K562 (cell line): ENCODE measurements around the gene GAL3ST2. TPM values are rescaled to one million over a fixed set of nuclear protein-coding genes. Genes with fewer than 3 reads are reported as not detected.

Experiments used
- ATAC-seq: fragments of 200-7000 bp; cut with Tn5 transposase; 3 replicates; pipeline ENCODE4 v1.9.1; 2020; ENCODE audit warnings: moderate library complexity
- BruUV-seq: library from RNA; stranded (reverse); fragments of 400-500 nt; replicated peaks from 2 replicates; lab custom pipeline; 2021; lab: Mats Ljungman, UMichigan
- CTCF ChIA-PET: fragments of 300-600 bp; formaldehyde crosslinking; extraction: SDS; loops from one replicate; lab custom pipeline; 2021; ENCODE audit warnings: low intra/inter-chr PET ratio; lab: Yijun Ruan, JAX
- POLR2A ChIA-PET: fragments of 300-600, 350-650 bp; sonication (Branson Sonifier 250); formaldehyde crosslinking; extraction: SDS; loops from one replicate; lab custom pipeline; 2021; ENCODE audit warnings: antibody characterized with exemption, inconsistent platforms; lab: Yijun Ruan, JAX
- DNase-seq, 4 experiments: peaks; one replicate each; pipeline versions ENCODE4 v3.0.0 to v3.0.0-alpha.2; 2011 to 2018; ENCODE audit warnings: low spot score in 3 of 4, mixed read lengths in 3 of 4; ENCODE audit errors: extremely low read depth in 1 of 4
- FAIRE-seq: peaks from 2 replicates; lab custom pipeline; 2011; peaks lifted over from hg19 to GRCh38; lab: Jason Lieb, UNC
- H2AFZ ChIP-seq: 2 replicates; pipeline ENCODE4 v1.6.0; 2011; ENCODE audit warnings: low read depth, low read length, control low read depth, inconsistent platforms
- H3K27ac ChIP-seq: fragments of 200-600 bp; 3 replicates; pipeline ENCODE4 v1.8.0; 2011; ENCODE audit warnings: low read depth, mild to moderate bottlenecking, control low read depth, inconsistent platforms, low read length, moderate library complexity, mixed read lengths; ENCODE audit errors: extremely low read depth
- H3K27me3 ChIP-seq, 2 experiments: fragments of 300-600 bp in 1 of 2; 2 replicates in 1 of 2; 3 replicates in 1 of 2; pipeline versions ENCODE4 v1.6.0 to v1.8.0; 2011; ENCODE audit warnings: inconsistent platforms in 2 of 2, low read length in 2 of 2, mild to moderate bottlenecking in 1 of 2, mixed read lengths in 1 of 2, moderate library complexity in 1 of 2; ENCODE audit not compliant: control insufficient read depth in 2 of 2, insufficient read depth in 2 of 2
- H3K36me3 ChIP-seq: fragments of 300-600 bp; 3 replicates; pipeline ENCODE4 v1.8.0; 2011; ENCODE audit warnings: mild to moderate bottlenecking, low read length, inconsistent platforms; ENCODE audit not compliant: control insufficient read depth, insufficient read depth
- H3K4me1 ChIP-seq, 2 experiments: fragments of 200-600 bp in 1 of 2; replicated peaks in 1 of 2; 2 replicates in 1 of 2; 3 replicates in 1 of 2; pipeline versions ENCODE4 v1.5.1 to v1.8.0; 2011; ENCODE audit warnings: inconsistent platforms in 2 of 2, low read length in 2 of 2, mild to moderate bottlenecking in 1 of 2, mixed read lengths in 1 of 2, moderate library complexity in 1 of 2; ENCODE audit not compliant: control insufficient read depth in 2 of 2, insufficient read depth in 2 of 2
- H3K4me2 ChIP-seq: 2 replicates; pipeline ENCODE4 v1.6.1; 2011; ENCODE audit warnings: low read length, control low read depth, inconsistent platforms, mixed read lengths; ENCODE audit not compliant: insufficient read depth
- H3K4me3 ChIP-seq: fragments of 200-600 bp; sonication (generic), shearing (Covaris generic); 2 replicates; pipeline ENCODE4 v1.5.1; 2016; ENCODE audit warnings: control low read depth, inconsistent platforms
- H3K79me2 ChIP-seq: fragments of 200-600 bp; 3 replicates; pipeline ENCODE4 v1.8.0; 2011; ENCODE audit warnings: low read length, inconsistent platforms; ENCODE audit not compliant: control insufficient read depth, insufficient read depth
- H3K9ac ChIP-seq, 2 experiments: 2 replicates each; pipeline versions ENCODE4 v1.6.0 to v1.6.1; 2011; ENCODE audit warnings: low read depth in 2 of 2, low read length in 2 of 2, control low read depth in 1 of 2, inconsistent platforms in 1 of 2, mild to moderate bottlenecking in 1 of 2, mixed read lengths in 1 of 2; ENCODE audit not compliant: insufficient read depth in 1 of 2
- H3K9me1 ChIP-seq: one replicate; pipeline ENCODE4 v1.6.0; 2011; ENCODE audit warnings: inconsistent platforms, mild to moderate bottlenecking, low read length, moderate library complexity; ENCODE audit not compliant: control insufficient read depth, insufficient read depth
- H3K9me3 ChIP-seq: replicated peaks from 2 replicates; pipeline ENCODE4 v1.5.1; 2011; ENCODE audit warnings: low read depth, low read length, inconsistent platforms; ENCODE audit not compliant: control insufficient read depth, insufficient read depth
- H4K20me1 ChIP-seq: replicated peaks from 2 replicates; pipeline ENCODE4 v1.6.1; 2011; ENCODE audit warnings: low read length, inconsistent platforms, mixed read lengths; ENCODE audit not compliant: control insufficient read depth, insufficient read depth
- ARID3B ChIP-seq: fragments of 250-450 bp; sonication (Bioruptor Pico); IDR thresholded peaks from 2 replicates; pipeline ENCODE4 v1.4.0; 2020; ENCODE audit warnings: borderline replicate concordance
- BRF2 ChIP-seq: IDR thresholded peaks from 3 replicates; pipeline ENCODE4 v1.6.1; 2011; ENCODE audit warnings: borderline replicate concordance, mild to moderate bottlenecking; ENCODE audit not compliant: insufficient read length, insufficient read depth
- ESRRB ChIP-seq: fragments of 250-450 bp; sonication (Bioruptor Pico); IDR thresholded peaks from 2 replicates; pipeline ENCODE4 v1.5.0; 2020; ENCODE audit warnings: mild to moderate bottlenecking, moderate library complexity, borderline replicate concordance
- FOXJ2 ChIP-seq: fragments of 200-800 bp; sonication (Bioruptor generic); IDR thresholded peaks from 2 replicates; pipeline ENCODE4 v1.6.1; 2016; ENCODE audit warnings: missing genetic modification characterization, missing compliant biosample characterization
- JUNB ChIP-seq: fragments of 450-650 bp; formaldehyde crosslinking; conservative IDR thresholded peaks from 2 replicates; pipeline ENCODE4 v1.4.0; 2020; ENCODE audit warnings: mild to moderate bottlenecking
- KLF1 ChIP-seq: fragments of 450-650 bp; IDR thresholded peaks from 2 replicates; pipeline ENCODE4 v1.6.1; 2016; ENCODE audit warnings: missing genetic modification characterization, missing compliant biosample characterization
- KLF10 ChIP-seq: fragments of 250-450 bp; sonication (Bioruptor Pico); IDR thresholded peaks from 2 replicates; pipeline ENCODE4 v1.6.1; 2021; ENCODE audit warnings: matching md5 sums
- PTBP1 ChIP-seq: fragments of 200-400 bp; formaldehyde crosslinking; IDR thresholded peaks from 2 replicates; pipeline ENCODE4 v1.6.1; 2017; ENCODE audit warnings: low read depth, low read length
- RUNX1 ChIP-seq: sonication (generic); IDR thresholded peaks from 2 replicates; pipeline ENCODE4 v1.6.1; 2016; ENCODE audit warnings: antibody characterized with exemption, low read depth
- SLC30A9 ChIP-seq: fragments of 250-450 bp; sonication (Bioruptor Pico); IDR thresholded peaks from 2 replicates; pipeline ENCODE4 v1.8.0; 2022; ENCODE audit warnings: mild to moderate bottlenecking, moderate library complexity
- SMARCE1 ChIP-seq: fragments of 450-650 bp; IDR thresholded peaks from 2 replicates; pipeline ENCODE4 v1.7.1; 2016; ENCODE audit warnings: mild to moderate bottlenecking
- SRF ChIP-seq, 2 experiments: fragments of 250-450, 450-650 bp in 1 of 2; sonication (Bioruptor Pico) in 1 of 2; sonication (generic) in 1 of 2; formaldehyde crosslinking; IDR thresholded peaks; 2 replicates each; pipeline versions ENCODE4 v1.5.0 to v1.5.1; 2020 to 2022; ENCODE audit warnings: mild to moderate bottlenecking in 1 of 2, missing genetic modification reagents in 1 of 2
- STAG1 ChIP-seq: sonication (generic); formaldehyde crosslinking; IDR thresholded peaks from 2 replicates; pipeline ENCODE4 v1.5.0; 2020; ENCODE audit warnings: missing genetic modification reagents, borderline replicate concordance
- UBTF ChIP-seq, 2 experiments: IDR thresholded peaks; 2 replicates each; pipeline ENCODE4 v1.6.1; 2012; ENCODE audit warnings: improper control_type of control experiment in 2 of 2, low read depth in 2 of 2, low read length in 2 of 2, borderline replicate concordance in 1 of 2
- WGBS: fragments of 100-300 bp; shearing (Covaris generic); methylation state at CpG from one replicate; pipeline ENCODE4 v1.1.6; 2016; ENCODE audit warnings: low coverage, mixed read lengths; ENCODE audit not compliant: insufficient coverage; ENCODE audit errors: missing lambda C conversion rate; 5-methylcytosine and 5-hydroxymethylcytosine counted together
- in situ Hi-C: fragments of 300-500 bp; cut with MboI; formaldehyde crosslinking; loops from 4 replicates; pipeline ENCODE4 v1.15.0; 2018; ENCODE audit warnings: inconsistent platforms, mixed read lengths
- intact Hi-C: fragments of 100-400 bp; cut with micrococcal nuclease; formaldehyde crosslinking; loops from 2 replicates; pipeline ENCODE4 v1.14.2; 2022
- polyA plus RNA-seq, 8 experiments: library from polyadenylated mRNA; depleted of rRNA in 4 of 8; stranded (reverse) in 5 of 8; unstranded in 3 of 8; fragments of >200 nt; fragmentation: Nextera tagmentation in 2 of 8; fragmentation: Illumina TruSeq in 1 of 8; extraction: Ambion mirVana in 2 of 8; extraction: Trizol in 1 of 8; gene quantifications; 2 replicates each; pipeline versions ENCODE4 v1.2.1 to v1.2.3, GENCODE V29; 2011 to 2014; ENCODE audit warnings: inconsistent platforms in 1 of 8, missing spikeins in 1 of 8
- total RNA-seq, 7 experiments: library from RNA; depleted of rRNA in 6 of 7; stranded (reverse); fragments of >200 nt in 6 of 7; fragmentation: Illumina TruSeq in 2 of 7; extraction: Trizol in 2 of 7; gene quantifications; 2 replicates each; pipeline versions ENCODE4 v1.2.1 to v1.2.3, GENCODE V29; 2011 to 2021; ENCODE audit warnings: low replicate concordance in 1 of 7

Gene GAL3ST2
- total and polyA plus RNA-seq, 9 of the 15 experiments (the other 6 are each of a cell fraction or from before 2014, with no cell fraction given): 0.42 TPM; not detected in 8

- Histone ChIP-seq H3K79me2 (no peaks in the 10 kb centered on the region), H3K9me3 (no peaks in the 10 kb centered on the region), H3K36me3 (no peaks in the 10 kb centered on the region), H3K27me3 (no peaks in the 10 kb centered on the region), H3K9me1 (no peaks in the 10 kb centered on the region), H3K4me1 (peaks cover 4 to 56% of the 10 kb centered on the region in 2 experiments), H4K20me1 (no peaks in the 10 kb centered on the region), H3K27ac (no peak overlapping the region), H3K4me3 (no peak overlapping the region), H3K9ac (no peak overlapping the region), H3K4me2 (no peak overlapping the region), H2AFZ (no peak overlapping the region)
- in situ Hi-C loops (no loop called here), intact Hi-C loops (no loop called here)
- 56% methylated on average over 14 of the region's 28 CpGs for WGBS
- FAIRE-seq: no peak
- DNase-seq: no peak
- ChIA-PET POLR2A (interaction anchor here (0.7 kb wide), 1 partner anchor 112 kb away, joined by 3 read pairs; no protein-coding TSS in a partner anchor), CTCF (no interaction called here)
- no TSS peak for BruUV-seq
- no peak for ATAC-seq
- TF ChIP-seq KLF1 (tag) (no peak), SMARCE1 (no peak), RUNX1 (no peak), SLC30A9 (CRISPR knock-in tag) (no peak), FOXJ2 (tag) (no peak), PTBP1 (no peak), KLF10 (CRISPR knock-in tag) (no peak), BRF2 (no peak), STAG1 (CRISPR knock-in tag) (no peak), ARID3B (CRISPR knock-in tag) (no peak), UBTF (IDR thresholded peaks at IDR 0.05; ENCODE audit: borderline replicate concordance in 1 of 2, low read depth in 2 of 2, low read length in 2 of 2) (no peak), JUNB (CRISPR knock-in tag) (no peak), SRF (CRISPR knock-in tag; IDR thresholded peaks at IDR 0.05) (no peak), ESRRB (CRISPR knock-in tag) (no peak)
These were observed 33.9 kb downstream of the GAL3ST2 start for GRCh38 chr2:241810307-241811200.
